Activated CD8-positive, alpha-beta memory T cell treated with anti-CD3 and anti-CD28 coated beads for 4 hours (primary cell): ENCODE results near the gene SLC6A3.
"Not testable (repeated sequence)": the region's sequence is repeated elsewhere in the genome, so short reads cannot be mapped to it uniquely, and the experiment has no call there.

Source experiments
- DNase-seq, 2 donors: peaks; one replicate each; pipeline ENCODE4 v3.0.0-alpha.2; 2020; ENCODE audit warnings: low read depth in 2 of 2

Gene SLC6A3

DNA sequence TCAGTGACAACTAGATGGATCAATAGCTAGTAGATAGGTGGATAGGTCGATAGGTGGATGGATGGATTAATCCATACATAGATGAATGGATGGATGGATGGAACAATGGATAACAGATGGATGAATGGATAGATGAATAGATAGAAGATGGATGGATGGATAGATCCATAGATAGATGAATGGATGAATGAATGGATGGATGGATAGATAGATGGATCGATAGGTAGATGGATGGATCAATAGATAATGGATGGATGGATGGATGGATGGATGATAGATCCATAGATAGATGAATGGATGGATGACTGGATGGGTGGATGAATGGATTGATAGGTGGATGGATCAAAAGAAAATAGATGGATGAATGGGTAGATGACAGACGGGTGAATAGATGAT, 5.1 kb downstream of the SLC6A3 start:
- DNase-seq, result no peak

GRCh38 chr5:1439388-1440097, 5.7 kb downstream of the SLC6A3 start:
- no peak for DNase-seq

DNA sequence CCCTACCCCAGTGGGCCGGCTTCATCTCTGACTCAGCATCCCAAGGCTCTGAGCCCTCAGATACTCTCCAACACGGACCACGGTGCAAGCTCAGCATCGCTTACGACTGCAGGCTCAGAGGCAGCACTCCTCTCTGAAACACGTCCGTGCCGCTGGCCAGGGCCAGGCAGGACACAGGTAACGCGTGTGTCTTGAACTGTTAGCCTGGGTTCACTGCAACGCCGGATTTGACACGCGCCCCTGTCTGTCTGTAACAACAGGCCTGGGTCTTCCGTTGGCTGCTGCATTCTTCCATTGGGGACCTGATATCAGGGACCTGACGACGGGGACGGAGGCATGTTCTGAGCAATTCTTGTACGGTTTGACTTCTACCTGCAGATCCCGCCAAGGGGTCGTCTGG, 6.4 kb downstream of the SLC6A3 start:
- no peak for DNase-seq

- no peak for DNase-seq
Measured at GRCh38 chr5:1437876-1438559, 7.2 kb downstream of the SLC6A3 start.

GRCh38 chr5:1437226-1437829, 7.9 kb downstream of the SLC6A3 start:
- no peak for DNase-seq

DNA sequence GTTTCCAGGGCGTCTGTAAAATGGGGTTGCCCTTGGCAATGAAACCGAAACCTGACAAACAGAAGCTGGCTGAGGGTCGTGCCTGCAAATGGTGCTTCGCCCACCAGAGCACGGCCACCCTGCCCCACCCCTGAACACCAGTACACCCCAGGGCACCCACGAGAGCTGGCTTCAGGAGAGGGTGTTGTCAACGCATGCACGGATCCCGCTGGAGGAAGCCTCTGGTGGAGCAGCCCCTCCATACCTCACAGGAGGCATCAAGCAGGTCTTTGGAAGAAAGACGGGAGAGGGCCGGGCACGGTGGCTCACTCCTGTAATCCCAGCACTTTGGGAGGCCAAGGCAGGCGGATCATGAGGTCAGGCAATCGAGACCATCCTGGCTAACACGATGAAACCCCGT, 8.6 kb downstream of the SLC6A3 start:
- DNase-seq, result no peak

DNA sequence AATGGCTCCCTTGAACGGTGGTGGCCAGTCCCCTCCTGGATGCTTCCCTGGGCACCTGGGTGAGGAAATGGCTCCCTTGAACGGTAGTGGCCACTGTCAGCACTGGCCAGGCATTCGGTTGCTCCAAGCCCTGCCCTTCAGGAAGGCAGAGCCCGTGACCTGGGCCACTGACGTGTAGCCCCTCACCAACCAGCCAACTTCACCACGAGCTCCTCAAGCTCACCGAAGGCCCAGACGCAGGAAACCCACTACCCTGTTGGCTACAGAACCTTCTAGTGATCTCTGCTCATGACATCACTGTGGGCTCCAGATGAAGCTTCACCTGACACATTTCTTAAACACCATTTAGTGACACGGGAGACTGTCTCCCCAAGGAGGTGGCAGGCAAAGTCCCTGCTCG, 9.2 kb downstream of the SLC6A3 start:
- no peak for DNase-seq

GRCh38 chr5:1435369-1435768, 9.9 kb downstream of the SLC6A3 start:
- no peak for DNase-seq

DNA sequence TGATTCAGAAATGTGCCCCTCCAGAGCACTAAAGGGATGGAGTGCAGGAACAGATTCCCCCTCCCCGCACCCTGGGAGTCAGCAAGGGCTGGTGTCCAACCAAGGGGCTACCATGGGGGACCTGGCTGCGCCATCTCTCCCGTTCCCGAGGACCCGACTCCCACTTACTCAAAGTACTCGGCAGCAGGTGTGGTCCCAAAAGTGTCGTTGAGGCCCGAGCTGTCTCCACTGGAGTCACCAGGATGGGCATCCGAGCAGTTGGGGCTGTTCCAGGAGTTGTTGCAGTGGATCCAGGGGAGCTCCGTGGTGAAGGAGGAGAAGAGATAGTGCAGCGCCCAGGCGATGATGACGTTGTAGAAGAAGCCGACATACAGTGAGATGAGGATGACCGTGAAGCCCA, 12.9 kb downstream of the SLC6A3 start:
- DNase-seq, result no peak

- no peak for DNase-seq
Measured at GRCh38 chr5:1431896-1432295, 13.3 kb downstream of the SLC6A3 start.

DNA sequence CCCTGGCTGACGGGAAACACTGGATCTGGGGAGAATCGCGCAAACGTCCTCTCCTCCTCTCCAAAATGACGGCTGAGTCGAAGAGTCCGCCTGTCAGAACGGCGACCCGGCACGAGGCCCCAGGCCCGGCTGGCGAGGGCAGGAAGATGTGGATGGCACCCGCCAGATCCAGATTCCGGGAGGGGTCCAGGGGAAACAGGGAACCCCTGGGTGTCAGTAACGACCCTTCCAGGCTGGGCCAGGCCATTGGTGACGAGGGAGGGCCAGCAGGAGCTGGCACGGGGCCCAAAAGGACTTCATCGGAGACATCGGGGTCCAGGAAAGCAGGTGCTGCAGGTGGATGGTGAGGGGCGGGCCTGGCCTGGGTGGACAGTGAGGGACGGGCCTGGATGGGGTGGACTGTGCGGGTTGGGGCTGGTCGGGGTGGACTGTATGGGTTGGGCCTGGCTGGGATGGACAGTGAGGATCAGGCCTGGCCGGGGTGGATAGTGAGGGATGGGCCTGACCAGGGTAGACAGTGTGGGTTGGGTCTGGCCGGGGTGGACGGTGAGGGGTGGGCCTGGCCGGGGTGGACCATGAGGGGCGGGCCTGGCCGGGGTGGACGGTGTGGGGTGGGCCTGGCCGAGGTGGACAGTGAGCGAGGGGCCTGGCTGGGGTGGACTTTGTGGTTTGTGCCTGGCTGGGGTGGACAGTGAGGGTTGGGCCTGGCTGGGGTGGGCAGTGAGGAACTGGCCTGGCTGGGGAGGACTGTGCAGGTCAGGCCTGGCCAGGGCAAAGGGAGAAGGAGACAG, 14.0 kb downstream of the SLC6A3 start:
- DNase-seq, result no peak

DNA sequence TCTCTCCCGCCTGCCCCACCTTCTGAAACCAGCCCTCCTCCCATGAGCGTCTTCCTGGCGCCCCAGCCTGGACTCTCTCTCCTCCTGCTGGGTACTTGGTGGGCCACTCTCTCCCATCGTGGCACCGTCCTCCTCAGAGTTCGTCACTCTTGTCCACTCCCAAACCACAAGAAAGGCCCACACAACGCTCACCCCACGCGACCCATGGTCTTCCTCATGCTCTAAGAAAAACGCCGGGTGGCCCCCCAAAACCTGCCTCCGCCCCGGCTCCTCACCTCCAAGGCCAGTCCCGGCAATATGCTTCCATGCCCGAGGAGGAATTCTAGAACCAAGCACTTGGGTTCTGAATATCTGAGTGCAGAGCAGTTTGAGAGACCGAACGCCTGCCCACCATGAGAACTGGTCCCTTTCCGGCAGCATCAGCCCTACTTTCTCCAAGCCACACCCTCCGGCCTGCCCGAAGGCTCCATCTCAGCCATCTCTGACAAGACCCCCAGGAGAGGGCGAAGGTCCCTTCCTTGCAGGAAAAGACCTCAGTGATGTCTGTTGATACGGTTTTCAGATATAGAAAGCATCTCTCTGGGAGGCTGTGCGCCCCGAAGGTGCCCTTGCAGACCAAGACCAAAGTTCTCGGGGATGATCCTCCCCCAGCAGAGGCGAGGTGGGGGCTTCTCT, 15.0 kb downstream of the SLC6A3 start:
- no peak for DNase-seq

DNA sequence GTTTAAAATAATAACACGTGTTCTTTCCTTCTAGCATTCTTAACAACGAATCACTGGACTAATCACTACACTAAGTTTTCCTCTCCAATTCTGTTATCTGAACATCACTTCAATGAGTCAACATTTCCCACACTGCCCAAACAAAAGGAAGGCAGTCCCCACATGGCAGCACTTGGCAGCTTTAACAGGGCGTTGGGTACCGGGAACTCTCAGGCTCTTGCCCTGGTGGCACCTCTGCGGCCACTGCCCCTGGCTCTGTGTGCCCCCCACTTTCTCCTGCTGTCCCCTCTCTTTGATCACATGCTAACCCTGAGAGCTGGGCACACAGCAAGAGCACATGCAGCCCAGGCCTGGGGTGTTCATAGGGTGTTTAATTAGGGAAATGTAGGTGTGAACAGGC, 15.7 kb downstream of the SLC6A3 start:
- DNase-seq, result no peak

GRCh38 chr5:1429066-1429465, 16.2 kb downstream of the SLC6A3 start:
- no peak for DNase-seq

DNA sequence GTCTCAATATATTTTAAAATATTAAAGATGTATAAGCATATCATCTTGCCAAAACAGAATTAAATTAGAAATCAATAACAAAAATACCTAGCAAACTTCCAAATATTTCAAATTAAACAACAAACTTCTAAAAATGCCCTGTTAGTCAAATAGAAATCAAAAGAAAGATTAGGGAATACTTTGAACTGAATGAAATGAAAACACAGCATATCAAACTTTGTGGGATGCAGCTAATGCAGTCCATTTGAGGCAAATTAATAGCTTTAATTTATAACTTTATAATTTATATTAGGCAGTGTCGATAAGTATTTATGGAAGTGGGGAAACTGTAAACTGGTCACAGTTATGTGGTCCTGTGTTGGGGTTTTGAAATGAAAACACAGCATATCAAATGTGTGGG, 17.1 kb downstream of the SLC6A3 start:
- no peak for DNase-seq

DNA sequence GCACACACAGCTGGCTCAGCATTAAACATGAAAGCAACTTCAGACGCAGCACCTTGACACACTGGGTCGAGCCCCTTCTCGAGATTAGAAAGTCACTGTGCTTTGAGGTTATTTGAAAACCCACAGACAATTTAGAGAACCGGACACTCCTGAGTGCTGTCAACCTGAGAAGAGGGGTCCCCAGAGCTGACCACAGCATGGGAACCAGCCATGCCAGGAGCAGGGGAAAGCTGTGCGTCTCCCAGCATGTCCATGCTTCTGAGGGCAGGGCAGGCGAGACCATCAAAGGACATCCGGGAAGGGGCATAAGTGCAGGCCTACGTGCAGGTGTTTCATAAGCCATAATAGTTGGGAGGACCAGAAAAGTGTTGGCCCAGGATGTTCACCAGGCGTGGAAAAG, 20.5 kb downstream of the SLC6A3 start:
- DNase-seq, result no peak

DNA sequence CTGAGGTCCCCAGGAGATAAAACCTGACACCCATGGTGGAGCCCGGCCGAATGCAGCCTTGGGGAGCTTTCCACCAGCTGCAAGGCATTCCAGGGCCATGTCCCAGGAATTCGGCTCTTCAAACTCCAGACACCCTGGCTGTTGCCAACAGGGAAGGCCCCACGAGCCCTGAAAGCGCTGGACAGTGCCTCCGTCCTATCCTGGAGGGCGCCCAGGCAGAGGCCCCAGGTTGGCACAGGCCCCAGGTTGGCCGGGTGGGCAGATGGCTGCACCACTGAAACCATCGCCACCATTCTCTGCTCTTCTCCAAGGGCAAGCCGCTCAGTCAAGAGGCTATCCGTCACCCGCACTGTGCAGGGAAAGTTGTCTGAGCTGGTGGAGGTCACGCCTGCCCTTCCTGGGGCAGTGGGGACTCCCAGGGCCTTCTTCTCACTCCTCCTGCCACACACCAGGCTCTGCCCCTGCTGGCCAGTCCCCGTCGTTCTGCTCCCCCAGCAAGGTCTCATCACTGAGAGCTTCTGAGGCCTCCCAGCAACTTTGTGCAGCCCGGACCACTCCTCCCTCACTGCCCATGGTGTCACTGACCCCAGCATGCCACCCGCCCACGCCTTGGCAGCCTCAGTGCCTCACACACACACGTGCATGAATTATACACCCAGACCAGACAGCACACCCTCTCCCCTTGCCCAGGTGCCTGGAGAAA, 21.2 kb downstream of the SLC6A3 start:
- DNase-seq, result no peak

DNA sequence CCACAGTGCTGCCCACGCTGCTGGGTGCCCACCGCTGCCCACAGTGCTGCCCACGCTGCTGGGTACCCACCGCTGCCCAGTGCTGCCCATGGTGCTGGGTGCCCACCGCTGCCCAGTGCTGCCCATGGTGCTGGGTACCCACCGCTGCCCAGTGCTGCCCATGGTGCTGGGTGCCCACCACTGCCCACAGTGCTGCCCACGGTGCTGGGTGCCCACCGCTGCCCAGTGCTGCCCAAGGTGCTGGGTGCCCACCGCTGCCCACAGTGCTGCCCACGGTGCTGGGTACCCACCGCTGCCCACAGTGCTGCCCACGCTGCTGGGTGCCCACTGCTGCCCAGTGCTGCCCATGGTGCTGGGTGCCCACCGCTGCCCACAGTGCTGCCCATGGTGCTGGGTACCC, 22.7 kb downstream of the SLC6A3 start:
- DNase-seq, result not testable (repeated sequence)

- no peak for DNase-seq
Measured at GRCh38 chr5:1421521-1422341, 23.5 kb downstream of the SLC6A3 start.
